CD4-positive, CD25-positive, alpha-beta regulatory T cell (primary cell): Measurements from ENCODE around the gene TBX4. TPM values are rescaled to one million over a fixed set of nuclear protein-coding genes. Genes with fewer than 3 reads are reported as not detected.

Source experiments
- ATAC-seq, 2 donors: fragments of 150-1000 bp; cut with Tn5 transposase; one replicate each; pipeline ENCODE4 v1.10.0; 2021; ENCODE audit warnings: low read depth in 2 of 2, moderate number of reproducible peaks in 2 of 2, moderate library complexity in 1 of 2
- DNase-seq, 3 donors: peaks; one replicate each; pipeline versions ENCODE4 v3.0.0 to v3.0.0-alpha.2; 2012 to 2022; ENCODE audit warnings: mixed read lengths in 1 of 3
- H3K27ac ChIP-seq: one replicate; pipeline ENCODE4 v1.7.0; 2013; ENCODE audit warnings: mild to moderate bottlenecking, low read length; ENCODE audit not compliant: insufficient read depth, poor library complexity, severe bottlenecking
- H3K27me3 ChIP-seq: one replicate; pipeline ENCODE4 v1.7.0; 2013; ENCODE audit warnings: low read length; ENCODE audit not compliant: control insufficient read depth, insufficient read depth
- H3K36me3 ChIP-seq: one replicate; pipeline ENCODE4 v1.7.0; 2013; ENCODE audit warnings: mild to moderate bottlenecking, low read length, moderate library complexity; ENCODE audit not compliant: control insufficient read depth, insufficient read depth
- H3K4me1 ChIP-seq: 2 replicates; pipeline ENCODE4 v1.7.0; 2013; ENCODE audit warnings: mild to moderate bottlenecking, low read length; ENCODE audit not compliant: insufficient read depth, control insufficient read depth, poor library complexity, severe bottlenecking
- H3K4me3 ChIP-seq: one replicate; pipeline ENCODE4 v1.7.0; 2013; ENCODE audit warnings: low read depth, mild to moderate bottlenecking, low read length, moderate library complexity
- H3K9me3 ChIP-seq, 2 experiments: 1 replicate in 1 of 2; 2 replicates in 1 of 2; pipeline ENCODE4 v1.7.0; 2013; ENCODE audit warnings: low read length in 2 of 2, mild to moderate bottlenecking in 1 of 2, moderate library complexity in 1 of 2; ENCODE audit not compliant: control insufficient read depth in 2 of 2
- H3K27ac Mint-ChIP-seq, 3 donors: one replicate each; pipeline ENCODE4 v1.8.0; 2020 to 2022; ENCODE audit warnings: mild to moderate bottlenecking in 3 of 3, mixed read lengths in 3 of 3, moderate library complexity in 2 of 3
- H3K27me3 Mint-ChIP-seq: one replicate; pipeline ENCODE4 v1.8.0; 2022; ENCODE audit warnings: mild to moderate bottlenecking, mixed read lengths
- H3K36me3 Mint-ChIP-seq: one replicate; pipeline ENCODE4 v1.8.0; 2020; ENCODE audit warnings: mixed read lengths
- H3K4me1 Mint-ChIP-seq, 4 donors: one replicate each; pipeline ENCODE4 v1.8.0; 2020 to 2022; ENCODE audit warnings: mixed read lengths in 4 of 4, mild to moderate bottlenecking in 1 of 4
- H3K4me3 Mint-ChIP-seq, 4 donors: one replicate each; pipeline ENCODE4 v1.8.0; 2020 to 2022; ENCODE audit warnings: mild to moderate bottlenecking in 4 of 4, mixed read lengths in 4 of 4, moderate library complexity in 3 of 4
- H3K9me3 Mint-ChIP-seq, 7 donors: one replicate each; pipeline ENCODE4 v1.8.0; 2020 to 2022; ENCODE audit warnings: mixed read lengths in 7 of 7, mild to moderate bottlenecking in 3 of 7, moderate library complexity in 2 of 7
- polyA plus RNA-seq, 4 donors: library from polyadenylated mRNA; unstranded; fragments of 300-500 nt; fragmentation: Illumina TruSeq; gene quantifications; one replicate each; pipeline ENCODE4 v1.2.3, GENCODE V29; 2021
- total RNA-seq: library from RNA; stranded (reverse); gene quantifications from one replicate; pipeline ENCODE4 v1.2.3, GENCODE V29; 2022

Gene TBX4
- total and polyA plus RNA-seq, 5 donors from 2014 or later, result not detected

- no peak for ATAC-seq
- no peak overlapping the region for H3K4me3 Mint-ChIP-seq
- H3K27me3 Mint-ChIP-seq, result peaks cover 84% of the 10 kb centered on the region
- Histone ChIP-seq H3K27ac (no peak overlapping the region), H3K4me3 (no peak overlapping the region), H3K4me1 (peaks cover 20% of the 10 kb centered on the region), H3K27me3 (peaks cover 24% of the 10 kb centered on the region), H3K9me3 (no peaks in the 10 kb centered on the region), H3K36me3 (no peaks in the 10 kb centered on the region)
- DNase-seq, result no peak
- H3K4me1 Mint-ChIP-seq, result peaks cover 6 to 46% (median 20%) of the 10 kb centered on the region in 4 donors
- no peak overlapping the region for H3K27ac Mint-ChIP-seq
- H3K9me3 Mint-ChIP-seq, result peaks cover 0 to 5% (median 0%) of the 10 kb centered on the region in 7 donors
- no peaks in the 10 kb centered on the region for H3K36me3 Mint-ChIP-seq
Measured at GRCh38 chr17:61456061-61456681, 3.9 kb downstream of the TBX4 start.

- ATAC-seq, result no peak
- DNase-seq, result no peak
- Mint-ChIP-seq H3K36me3 (no peaks in the 10 kb centered on the region), H3K9me3 (peaks cover 0 to 5% (median 0%) of the 10 kb centered on the region in 7 donors), H3K4me3 (peak overlapping the region in 2 of 4 donors; percentile 37 to 68), H3K27me3 (peaks cover 87% of the 10 kb centered on the region), H3K4me1 (peaks cover 6 to 48% (median 20%) of the 10 kb centered on the region in 4 donors), H3K27ac (no peak overlapping the region)
- no peaks in the 10 kb centered on the region for H3K36me3 ChIP-seq
- no peak overlapping the region for H3K4me3 ChIP-seq
- no peaks in the 10 kb centered on the region for H3K9me3 ChIP-seq
- peaks cover 15% of the 10 kb centered on the region for H3K4me1 ChIP-seq
- peaks cover 24% of the 10 kb centered on the region for H3K27me3 ChIP-seq
- no peak overlapping the region for H3K27ac ChIP-seq
Measured at GRCh38 chr17:61456688-61457225, 4.5 kb downstream of the TBX4 start.

- H3K4me3 Mint-ChIP-seq, result peak overlapping the region in 2 of 4 donors; percentile 37 to 72
- peaks cover 24% of the 10 kb centered on the region for H3K27me3 ChIP-seq
- H3K4me1 Mint-ChIP-seq, result peaks cover 6 to 51% (median 20%) of the 10 kb centered on the region in 4 donors
- ATAC-seq (no peak), DNase-seq (no peak)
- no peak overlapping the region for H3K4me3 ChIP-seq
- H3K27ac Mint-ChIP-seq, result no peak overlapping the region
- H3K27ac ChIP-seq, result no peak overlapping the region
- H3K9me3 ChIP-seq, result no peaks in the 10 kb centered on the region
- H3K9me3 Mint-ChIP-seq, result peaks cover 0 to 5% (median 0%) of the 10 kb centered on the region in 7 donors
- no peaks in the 10 kb centered on the region for H3K36me3 Mint-ChIP-seq
- H3K4me1 ChIP-seq, result peaks cover 10% of the 10 kb centered on the region
- no peaks in the 10 kb centered on the region for H3K36me3 ChIP-seq
- H3K27me3 Mint-ChIP-seq, result peaks cover 93% of the 10 kb centered on the region
Measured at GRCh38 chr17:61457226-61457983, 5.2 kb downstream of the TBX4 start.

DNA sequence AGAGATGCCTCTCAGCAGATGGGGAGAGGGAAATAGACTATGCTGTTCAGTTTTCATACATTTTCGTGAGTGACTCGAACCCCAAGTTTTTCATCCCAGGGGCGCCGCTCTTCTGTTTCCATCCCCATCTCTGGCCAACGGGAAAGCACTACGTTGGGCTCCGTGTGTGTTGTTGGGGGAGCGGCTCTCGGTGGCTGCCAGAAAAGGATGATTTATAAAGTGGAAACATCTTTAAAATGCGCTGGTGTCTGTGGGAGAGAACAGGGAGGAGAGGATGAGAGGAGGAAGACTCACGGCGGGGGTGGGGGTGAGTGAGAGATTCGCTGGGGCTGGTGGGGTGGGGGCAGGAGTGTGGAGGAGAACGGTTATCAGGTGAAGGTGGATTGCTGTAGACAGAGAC is 5.8 kb downstream of the TBX4 start:
- Histone ChIP-seq H3K4me1 (peaks cover 10% of the 10 kb centered on the region), H3K27me3 (peaks cover 24% of the 10 kb centered on the region), H3K4me3 (no peak overlapping the region), H3K9me3 (no peaks in the 10 kb centered on the region), H3K27ac (no peak overlapping the region), H3K36me3 (no peaks in the 10 kb centered on the region)
- no peak overlapping the region for H3K27ac Mint-ChIP-seq
- H3K4me3 Mint-ChIP-seq, result peak overlapping the region in 1 of 4 donors; percentile 72
- no peak for ATAC-seq
- peaks cover 93% of the 10 kb centered on the region for H3K27me3 Mint-ChIP-seq
- no peak for DNase-seq
- peaks cover 6 to 49% (median 18%) of the 10 kb centered on the region in 4 donors for H3K4me1 Mint-ChIP-seq
- H3K36me3 Mint-ChIP-seq, result no peaks in the 10 kb centered on the region
- peaks cover 0 to 5% (median 0%) of the 10 kb centered on the region in 7 donors for H3K9me3 Mint-ChIP-seq

GRCh38 chr17:61458421-61459141 is 6.4 kb downstream of the TBX4 start:
- H3K27ac Mint-ChIP-seq, result no peak overlapping the region
- DNase-seq (no peak), ATAC-seq (no peak)
- peaks cover 2 to 47% (median 15%) of the 10 kb centered on the region in 4 donors for H3K4me1 Mint-ChIP-seq
- Histone ChIP-seq H3K4me1 (peaks cover 10% of the 10 kb centered on the region), H3K9me3 (no peaks in the 10 kb centered on the region), H3K27ac (no peak overlapping the region), H3K36me3 (no peaks in the 10 kb centered on the region), H3K27me3 (peaks cover 22% of the 10 kb centered on the region), H3K4me3 (no peak overlapping the region)
- H3K9me3 Mint-ChIP-seq, result peaks cover 0 to 3% (median 0%) of the 10 kb centered on the region in 7 donors
- H3K4me3 Mint-ChIP-seq, result peak overlapping the region in 1 of 4 donors; percentile 13
- no peaks in the 10 kb centered on the region for H3K36me3 Mint-ChIP-seq
- peaks cover 88% of the 10 kb centered on the region for H3K27me3 Mint-ChIP-seq

DNA sequence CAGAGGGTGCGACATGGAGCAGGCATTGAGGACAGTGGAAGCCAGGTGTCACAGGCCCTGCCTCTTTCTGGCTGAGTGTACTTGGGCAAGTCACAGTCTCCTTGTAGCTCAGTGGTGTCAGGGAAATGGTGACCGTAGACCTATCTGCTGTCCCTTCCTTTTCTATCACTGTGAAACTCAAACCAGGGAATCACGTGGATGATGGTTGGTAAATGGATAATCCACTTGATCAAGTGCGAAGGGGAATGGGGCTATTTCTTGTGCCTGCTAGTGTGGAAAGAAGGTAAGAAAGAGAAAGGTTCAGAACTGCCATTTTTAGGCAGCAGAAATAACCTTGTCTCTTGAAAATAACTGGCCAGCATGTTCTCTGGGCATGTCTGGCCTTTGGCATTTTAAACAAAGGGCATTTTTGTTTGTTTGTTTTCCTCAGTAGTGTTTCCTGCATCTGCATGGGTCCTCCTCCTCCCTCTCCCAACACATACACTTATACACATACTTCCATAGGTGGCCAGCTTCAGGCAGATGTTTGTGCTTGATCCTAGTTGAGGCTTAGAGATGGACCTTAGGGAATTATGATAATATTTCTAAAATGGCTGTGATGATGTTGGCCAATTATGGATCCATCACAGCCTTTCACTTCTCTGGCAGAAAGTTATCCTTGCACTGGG is 7.1 kb downstream of the TBX4 start:
- no peak overlapping the region for H3K27ac Mint-ChIP-seq
- Histone ChIP-seq H3K27ac (no peak overlapping the region), H3K9me3 (no peaks in the 10 kb centered on the region), H3K36me3 (no peaks in the 10 kb centered on the region), H3K4me1 (peaks cover 8% of the 10 kb centered on the region), H3K27me3 (peaks cover 16% of the 10 kb centered on the region), H3K4me3 (no peak overlapping the region)
- H3K27me3 Mint-ChIP-seq, result peaks cover 82% of the 10 kb centered on the region
- no peaks in the 10 kb centered on the region for H3K36me3 Mint-ChIP-seq
- H3K4me1 Mint-ChIP-seq, result peaks cover 0 to 40% (median 8%) of the 10 kb centered on the region in 4 donors
- ATAC-seq (no peak), DNase-seq (no peak)
- peaks cover 0 to 3% (median 0%) of the 10 kb centered on the region in 7 donors for H3K9me3 Mint-ChIP-seq
- no peak overlapping the region for H3K4me3 Mint-ChIP-seq
